Esophagus squamous epithelium (tissue), 5 donors: ENCODE results near the gene SDF4. TPM values are rescaled to one million over a fixed set of nuclear protein-coding genes. Genes with fewer than 3 reads are reported as not detected.
"Not testable (repeated sequence)": the region's sequence is repeated elsewhere in the genome, so short reads cannot be mapped to it uniquely, and the experiment has no call there.

ENCODE experiments used
- DNase-seq: peaks from one replicate; lab custom pipeline; 2025; lab: John Stamatoyannopoulos, UW
- H3K27ac ChIP-seq, 4 donors: fragments of 200-600 bp; sonication (generic); one replicate each; pipeline ENCODE4 v1.5.1; 2016 to 2019; ENCODE audit warnings: mild to moderate bottlenecking in 1 of 4
- H3K27me3 ChIP-seq, 4 donors: fragments of 200-600 bp; sonication (generic); 1 replicate in 3 of 4; 2 replicates in 1 of 4; pipeline versions ENCODE4 v1.5.1 to v1.6.0; 2017 to 2021; ENCODE audit warnings: antibody characterized with exemption in 1 of 4
- H3K36me3 ChIP-seq, 3 donors: fragments of 200-600 bp; sonication (generic); one replicate each; pipeline ENCODE4 v1.5.1; 2016 to 2019
- H3K4me1 ChIP-seq, 3 donors: fragments of 200-600 bp; sonication (generic); one replicate each; pipeline ENCODE4 v1.5.1; 2017 to 2019
- H3K4me3 ChIP-seq, 4 donors: fragments of 200-600 bp; sonication (generic); 1 replicate in 3 of 4; 2 replicates in 1 of 4; pipeline ENCODE4 v1.5.1; 2016 to 2019; ENCODE audit warnings: mild to moderate bottlenecking in 2 of 4, moderate library complexity in 1 of 4
- H3K9me3 ChIP-seq, 3 donors: fragments of 200-600 bp; sonication (generic); one replicate each; pipeline ENCODE4 v1.5.1; 2016 to 2019
- POLR2A ChIP-seq, 4 donors: fragments of 450-650 bp; IDR thresholded peaks; one replicate each; pipeline ENCODE4 v1.6.1; 2017; ENCODE audit warnings: antibody characterized with exemption in 4 of 4, mild to moderate bottlenecking in 4 of 4, moderate library complexity in 3 of 4
- WGBS, 2 donors: methylation state at CpG; one replicate each; pipeline ENCODE4 v1.1.5; 2018; 5-methylcytosine and 5-hydroxymethylcytosine counted together
- intact Hi-C: fragments of 100-400 bp; cut with DNase I; formaldehyde crosslinking; loops from one replicate; pipeline ENCODE4 v1.15.0; 2022
- total RNA-seq, 4 donors: library from RNA; depleted of rRNA; stranded (reverse); fragments of >200 nt; gene quantifications; one replicate each; pipeline ENCODE4 v1.1.0, GENCODE V29; 2016
- TF ChIP-seq, protein P1 (sequence below), 6 experiments: fragments of 450-650 bp in 4 of 6; fragments of 200-600 bp in 2 of 6; sonication (generic) in 2 of 6; IDR thresholded peaks; one replicate each; pipeline ENCODE4 v1.5.1; 2016 to 2019; ENCODE audit warnings: antibody characterized with exemption in 6 of 6, mild to moderate bottlenecking in 4 of 6, moderate library complexity in 4 of 6
- donor health status: DM: yes; HTN: yes; CAD: no.

The SDF4 gene
- total RNA-seq, 4 donors from 2014 or later, result 65.0 to 75.4 (median 67.6) TPM

DNA sequence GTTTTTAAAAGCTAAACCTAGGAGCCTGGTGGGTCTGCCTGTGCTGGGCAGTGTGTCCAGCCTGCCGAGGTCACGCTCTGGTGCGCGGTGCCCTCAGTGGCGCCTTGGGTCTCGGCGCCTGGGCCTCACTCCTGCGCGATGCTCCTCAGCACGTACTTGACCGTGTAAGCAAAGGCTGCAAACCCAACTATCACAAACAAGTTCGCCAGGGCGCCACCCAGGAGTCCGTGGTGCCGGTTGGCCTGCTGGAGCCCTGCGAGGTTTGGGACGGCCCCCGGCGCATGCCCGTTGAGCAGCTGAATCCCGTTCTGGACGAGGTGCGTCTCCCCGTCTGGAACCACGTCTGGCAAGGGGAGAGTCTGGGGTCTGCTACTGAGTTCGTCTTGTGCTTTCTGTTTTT, 23.3 kb upstream of the SDF4 start:
- intact Hi-C loops, result no loop called here
- no peak overlapping the region for H3K4me3 ChIP-seq
- no peak for DNase-seq
- no peak overlapping the region for H3K27ac ChIP-seq
- TF ChIP-seq, protein P1, sequence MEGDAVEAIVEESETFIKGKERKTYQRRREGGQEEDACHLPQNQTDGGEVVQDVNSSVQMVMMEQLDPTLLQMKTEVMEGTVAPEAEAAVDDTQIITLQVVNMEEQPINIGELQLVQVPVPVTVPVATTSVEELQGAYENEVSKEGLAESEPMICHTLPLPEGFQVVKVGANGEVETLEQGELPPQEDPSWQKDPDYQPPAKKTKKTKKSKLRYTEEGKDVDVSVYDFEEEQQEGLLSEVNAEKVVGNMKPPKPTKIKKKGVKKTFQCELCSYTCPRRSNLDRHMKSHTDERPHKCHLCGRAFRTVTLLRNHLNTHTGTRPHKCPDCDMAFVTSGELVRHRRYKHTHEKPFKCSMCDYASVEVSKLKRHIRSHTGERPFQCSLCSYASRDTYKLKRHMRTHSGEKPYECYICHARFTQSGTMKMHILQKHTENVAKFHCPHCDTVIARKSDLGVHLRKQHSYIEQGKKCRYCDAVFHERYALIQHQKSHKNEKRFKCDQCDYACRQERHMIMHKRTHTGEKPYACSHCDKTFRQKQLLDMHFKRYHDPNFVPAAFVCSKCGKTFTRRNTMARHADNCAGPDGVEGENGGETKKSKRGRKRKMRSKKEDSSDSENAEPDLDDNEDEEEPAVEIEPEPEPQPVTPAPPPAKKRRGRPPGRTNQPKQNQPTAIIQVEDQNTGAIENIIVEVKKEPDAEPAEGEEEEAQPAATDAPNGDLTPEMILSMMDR (IDR thresholded peaks at IDR 0.05), result no peak
- TF ChIP-seq POLR2A (IDR thresholded peaks at IDR 0.05), result no peak
- 90 to 92% methylated on average over 5 to 9 of the region's 26 CpGs for WGBS, 2 donors
- H3K9me3 ChIP-seq, result no peaks in the 10 kb centered on the region
- peaks cover 13 to 36% (median 15%) of the 10 kb centered on the region in 3 donors for H3K4me1 ChIP-seq
- no peaks in the 10 kb centered on the region for H3K27me3 ChIP-seq
- peaks cover 6 to 90% (median 19%) of the 10 kb centered on the region in 3 donors for H3K36me3 ChIP-seq

DNA sequence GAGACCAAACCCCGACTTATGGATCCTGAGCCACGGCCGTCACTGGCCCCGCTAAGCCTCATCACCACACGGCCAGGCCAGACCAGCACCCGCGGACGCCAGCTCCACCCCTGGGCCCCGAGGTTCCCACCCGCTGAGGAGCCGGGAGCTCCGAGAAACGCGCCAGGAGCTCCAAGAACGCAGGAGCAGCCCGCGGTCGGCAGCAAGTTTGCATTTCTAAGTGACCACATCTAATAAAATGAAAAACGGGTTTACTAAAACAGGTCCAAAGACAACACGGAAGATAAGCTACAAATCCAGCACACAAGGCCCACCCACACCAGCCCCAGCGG, 22.8 kb upstream of the SDF4 start:
- intact Hi-C loops, result no loop called here
- TF ChIP-seq POLR2A (IDR thresholded peaks at IDR 0.05), result no peak
- TF ChIP-seq, protein P1 (IDR thresholded peaks at IDR 0.05), result no peak
- WGBS, 2 donors, result 81 to 82% methylated on average over 4 to 6 of the region's 21 CpGs
- Histone ChIP-seq H3K4me3 (no peak overlapping the region), H3K9me3 (no peaks in the 10 kb centered on the region), H3K4me1 (peaks cover 13 to 32% (median 15%) of the 10 kb centered on the region in 3 donors), H3K36me3 (peaks cover 6 to 85% (median 19%) of the 10 kb centered on the region in 3 donors), H3K27me3 (no peaks in the 10 kb centered on the region), H3K27ac (no peak overlapping the region)
- DNase-seq, result no peak

DNA sequence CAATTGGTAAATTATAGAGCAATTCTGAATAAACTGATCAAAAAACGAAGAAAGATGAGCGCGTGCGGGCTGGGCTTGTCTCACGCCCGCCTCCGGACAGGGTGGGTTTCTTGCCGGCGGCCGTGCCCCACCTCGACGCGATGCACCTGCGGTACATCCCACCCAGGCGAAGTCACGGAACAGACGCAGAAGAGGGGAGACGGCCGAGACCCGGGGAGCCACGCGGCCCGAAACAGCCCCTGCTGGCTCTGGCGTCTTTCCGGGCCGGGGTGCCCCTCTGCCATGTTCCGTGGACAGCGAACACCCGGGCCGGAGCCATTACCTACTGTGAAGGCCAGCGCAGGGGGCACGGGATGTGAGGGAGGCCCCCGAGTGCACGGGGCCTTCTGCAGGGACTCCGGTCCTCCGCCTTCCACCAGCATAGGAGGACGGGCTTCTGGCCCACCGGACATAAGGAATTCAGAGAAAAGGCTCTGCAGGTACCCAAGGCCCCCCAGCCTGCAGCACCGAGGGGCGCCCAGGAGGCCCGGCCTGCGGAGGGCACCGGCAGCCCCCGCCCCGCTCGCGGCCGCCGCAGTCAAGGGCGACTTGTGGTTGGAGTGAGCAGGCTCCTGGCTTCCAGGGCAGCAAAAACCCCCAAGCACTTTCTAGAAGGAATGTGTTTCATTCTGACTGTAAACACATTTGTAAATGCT, 22.3 kb upstream of the SDF4 start:
- Histone ChIP-seq H3K27me3 (no peaks in the 10 kb centered on the region), H3K9me3 (no peaks in the 10 kb centered on the region), H3K27ac (no peak overlapping the region), H3K4me3 (no peak overlapping the region), H3K4me1 (peaks cover 13 to 27% (median 15%) of the 10 kb centered on the region in 3 donors), H3K36me3 (peaks cover 5 to 80% (median 19%) of the 10 kb centered on the region in 3 donors)
- no peak for DNase-seq
- WGBS, 2 donors, result 92 to 97% methylated on average over 27 to 36 of the region's 50 CpGs
- intact Hi-C loops, result no loop called here
- TF ChIP-seq POLR2A (IDR thresholded peaks at IDR 0.05), result no peak
- TF ChIP-seq, protein P1 (IDR thresholded peaks at IDR 0.05), result no peak

DNA sequence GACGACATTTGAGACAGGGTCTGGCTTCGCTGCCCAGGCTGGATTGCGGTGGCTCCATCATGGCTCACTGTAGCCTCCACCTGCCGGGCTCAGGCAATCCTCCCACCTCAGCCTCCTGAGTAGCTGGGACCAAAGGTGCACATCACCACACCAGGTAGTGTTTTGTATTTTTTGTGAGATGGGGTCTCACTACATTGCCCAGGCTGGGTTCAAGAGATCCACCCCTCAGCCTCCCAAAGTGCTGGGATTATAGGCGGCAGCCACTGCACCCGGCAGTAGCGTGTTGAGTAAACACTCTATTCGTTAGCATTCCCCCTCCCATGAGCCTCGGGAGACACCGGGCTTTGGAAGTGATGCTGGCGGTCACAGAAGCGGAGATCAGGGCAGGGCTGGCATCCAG, 21.5 kb upstream of the SDF4 start:
- Histone ChIP-seq H3K36me3 (peaks cover 0 to 72% (median 19%) of the 10 kb centered on the region in 3 donors), H3K4me1 (peaks cover 6 to 19% (median 8%) of the 10 kb centered on the region in 3 donors), H3K27me3 (no peaks in the 10 kb centered on the region), H3K4me3 (no peak overlapping the region), H3K27ac (no peak overlapping the region), H3K9me3 (no peaks in the 10 kb centered on the region)
- DNase-seq, result no peak
- TF ChIP-seq, protein P1 (IDR thresholded peaks at IDR 0.05), result no peak
- TF ChIP-seq POLR2A (IDR thresholded peaks at IDR 0.05), result no peak
- intact Hi-C loops, result no loop called here
- 84 to 87% methylated on average over 6 to 11 of the region's 12 CpGs for WGBS, 2 donors

DNA sequence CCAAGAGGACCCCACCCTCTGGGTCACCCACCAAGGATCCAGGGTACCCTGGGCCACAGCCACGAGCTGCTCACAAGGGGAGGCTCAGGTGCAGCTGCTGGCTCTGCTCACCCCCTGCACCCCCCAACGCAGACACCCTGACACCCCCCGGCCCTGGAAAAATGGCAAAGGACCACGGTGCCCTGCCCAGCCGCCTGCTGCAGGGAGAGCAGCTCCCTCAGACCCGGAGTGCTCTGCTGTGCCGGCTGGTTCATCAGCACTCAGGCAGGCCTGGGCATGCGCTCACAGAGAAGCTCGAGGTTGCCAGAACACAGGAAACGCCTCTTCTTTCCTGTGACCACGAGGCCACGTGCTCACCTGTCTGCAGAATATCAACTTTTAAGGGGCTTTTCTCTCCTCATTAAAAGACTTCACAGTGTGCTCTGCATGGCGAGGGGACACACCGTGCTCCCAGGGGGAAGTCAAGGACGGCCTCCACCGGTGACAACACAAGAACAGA, 19.0 kb upstream of the SDF4 start:
- Histone ChIP-seq H3K27me3 (peaks cover 0 to 25% (median 7%) of the 10 kb centered on the region in 4 donors), H3K4me3 (no peak overlapping the region), H3K36me3 (peaks cover 0 to 47% (median 16%) of the 10 kb centered on the region in 3 donors), H3K27ac (peak overlapping the region in 2 of 4 donors; percentile 27 to 34), H3K9me3 (no peaks in the 10 kb centered on the region), H3K4me1 (peaks cover 8 to 29% (median 12%) of the 10 kb centered on the region in 3 donors)
- TF ChIP-seq, protein P1 (IDR thresholded peaks at IDR 0.05), result no peak
- no peak for TF ChIP-seq POLR2A (IDR thresholded peaks at IDR 0.05)
- no peak for DNase-seq
- 25 to 60% methylated on average over 4 to 12 of the region's 16 CpGs for WGBS, 2 donors
- intact Hi-C loops, result no loop called here

DNA sequence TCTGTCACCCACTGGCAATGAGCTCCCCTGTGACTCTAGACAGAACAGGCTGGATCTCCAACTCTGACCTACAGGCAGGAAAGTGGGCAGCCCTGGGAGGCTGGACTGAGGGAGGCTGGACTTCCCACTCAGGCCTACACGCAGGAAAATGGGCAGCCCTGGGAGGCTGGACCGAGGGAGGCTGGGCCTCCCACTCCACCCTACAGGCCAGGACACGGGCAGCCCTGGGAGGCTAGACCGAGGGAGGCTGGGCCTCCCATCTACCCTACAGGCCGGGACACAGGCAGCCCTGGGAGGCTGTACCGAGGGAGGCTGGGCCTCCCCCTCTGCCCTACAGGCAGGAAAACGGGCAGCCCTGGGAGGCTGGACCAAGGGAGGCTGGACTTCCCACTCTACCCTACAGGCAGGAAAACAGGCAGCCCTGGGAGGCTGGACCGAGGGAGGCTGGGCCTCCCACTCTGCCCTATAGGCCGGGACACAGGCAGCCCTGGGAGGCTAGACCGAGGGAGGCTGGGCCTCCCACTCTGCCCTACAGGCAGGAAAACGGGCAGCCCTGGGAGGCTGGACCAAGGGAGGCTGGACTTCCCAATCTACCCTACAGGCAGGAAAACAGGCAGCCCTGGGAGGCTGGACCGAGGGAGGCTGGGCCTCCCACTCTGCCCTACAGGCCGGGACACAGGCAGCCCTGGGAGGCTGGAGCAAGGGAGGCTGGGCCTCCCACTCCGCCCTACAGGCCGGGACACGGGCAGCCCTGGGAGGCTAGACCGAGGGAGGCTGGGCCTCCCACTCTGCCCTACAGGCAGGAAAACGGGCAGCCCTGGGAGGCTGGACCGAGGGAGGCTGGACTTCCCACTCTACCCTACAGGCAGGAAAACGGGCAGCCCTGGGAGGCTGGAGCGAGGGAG, 16.5 kb upstream of the SDF4 start:
- Histone ChIP-seq H3K27me3 (peaks cover 0 to 41% (median 11%) of the 10 kb centered on the region in 4 donors), H3K36me3 (peaks cover 0 to 21% (median 0%) of the 10 kb centered on the region in 3 donors), H3K4me1 (peaks cover 8 to 31% (median 12%) of the 10 kb centered on the region in 3 donors)
- not testable (repeated sequence) for H3K27ac ChIP-seq, H3K9me3 ChIP-seq, H3K4me3 ChIP-seq, DNase-seq
- 85% methylated on average over 4 of the region's 21 CpGs; no CpG with 5 or more reads in 1 of the 2 donors for WGBS, 2 donors
- intact Hi-C loops, result loop anchor here (10.0 kb wide), 1 partner anchor 123 kb away; no protein-coding TSS in a partner anchor
